Measurements from ENCODE around the gene GPRC5C.

GRCh38 chr17:74491626-74492025, 59.7 kb downstream of the GPRC5C start:
- TF ChIP-seq GATA2 (IDR thresholded peaks at IDR 0.05; ENCODE audit: low read depth, low read length) (no peak), GATA3 (IDR thresholded peaks at IDR 0.05; ENCODE audit: low read depth, low read length) (no peak)
